ENCODE results near the gene HSPA1B. TPM values are rescaled to one million over a fixed set of nuclear protein-coding genes. Genes with fewer than 3 reads are reported as not detected.
A peak's percentile ranks its signal among the peaks of the same experiment; 100 is the strongest.
"Not testable (repeated sequence)": the region's sequence is repeated elsewhere in the genome, so short reads cannot be mapped to it uniquely, and the experiment has no call there.

HSPA1B gene
- total and polyA plus RNA-seq, 2 experiments from 2014 or later, result 111 to 172 TPM

DNA sequence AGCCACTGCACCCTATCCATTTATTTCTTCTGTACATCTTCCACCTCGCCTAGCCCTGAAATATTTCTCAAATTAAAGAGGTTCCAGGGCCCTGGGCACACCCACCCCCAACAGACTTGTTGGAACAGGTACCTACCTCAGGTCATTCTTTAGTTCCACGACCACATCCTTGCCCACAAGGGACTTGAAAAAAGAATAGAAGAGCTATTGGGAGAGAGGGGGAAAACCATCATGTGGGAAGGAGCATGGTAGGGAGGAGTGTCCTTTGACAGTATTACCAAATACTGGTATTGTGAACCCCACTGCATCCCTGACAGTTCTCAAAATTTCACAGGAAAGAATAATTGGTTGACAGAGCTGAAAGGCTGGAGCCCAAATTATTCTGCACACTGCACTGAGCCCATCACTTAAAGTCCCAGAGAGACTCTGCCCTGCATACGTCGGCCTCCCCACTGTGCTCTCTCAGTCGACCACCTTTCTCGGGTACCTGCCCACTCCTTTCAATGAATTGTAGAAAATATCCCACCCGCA lies 21.5 kb upstream of the HSPA1B start:
- Histone ChIP-seq H3K27ac (peak overlapping the region; percentile 88), H3K9me3 (ENCODE audit: low read depth) (no peaks in the 10 kb centered on the region), H3K4me2 (peak overlapping the region; percentile 86), H3K27me3 (no peaks in the 10 kb centered on the region), H3K4me1 (ENCODE audit: insufficient read depth) (peaks cover 13% of the 10 kb centered on the region), H3K79me2 (peaks cover 39% of the 10 kb centered on the region), H3K4me3 (peak overlapping the region; percentile 42), H2AFZ (peak overlapping the region; percentile 55), H4K20me1 (ENCODE audit: insufficient read depth, poor library complexity, severe bottlenecking) (no peaks in the 10 kb centered on the region), H3K36me3 (replicated peaks; ENCODE audit: insufficient read depth, low read depth) (no peaks in the 10 kb centered on the region), H3K9me2 (replicated peaks; ENCODE audit: insufficient read depth) (no peaks in the 10 kb centered on the region)
- no peak for DNase-seq (ENCODE audit: low spot score)
- 18% methylated on average over 7 of the region's 7 CpGs for WGBS (ENCODE audit: low lambda C conversion rate, missing lambda C conversion rate)
- TF ChIP-seq CTCF (IDR thresholded peaks at IDR 0.05; ENCODE audit: poor library complexity) (no peak), EZH2 (IDR thresholded peaks at IDR 0.05; ENCODE audit: borderline replicate concordance) (no peak), EZH2phosphoT487 (IDR thresholded peaks at IDR 0.05; ENCODE audit: low read depth, severe bottlenecking, unreplicated experiment) (no peak)

GRCh38 chr6:31806470-31807272 lies 20.9 kb upstream of the HSPA1B start, which contains the start of gene LSM2:
Gene LSM2 (minus strand): TSS chr6:31806966. CDS start chr6:31806757, 209 bp downstream.
- peak within 1 kb of the TSS; percentile 42 for H3K4me3 ChIP-seq
- no peaks in the 10 kb centered on the region for H4K20me1 ChIP-seq (ENCODE audit: insufficient read depth, poor library complexity, severe bottlenecking)

GRCh38 chr6:31808599-31808998 lies 18.9 kb upstream of the HSPA1B start:
- WGBS (ENCODE audit: low lambda C conversion rate, missing lambda C conversion rate), result 86% methylated on average over 10 of the region's 10 CpGs
- not testable (repeated sequence) for H3K27me3 ChIP-seq; DNase-seq (ENCODE audit: low spot score); H3K36me3 ChIP-seq (replicated peaks; ENCODE audit: insufficient read depth, low read depth); H2AFZ ChIP-seq; H3K9me3 ChIP-seq (ENCODE audit: low read depth); H3K4me3 ChIP-seq; H4K20me1 ChIP-seq (ENCODE audit: insufficient read depth, poor library complexity, severe bottlenecking); H3K9me2 ChIP-seq (replicated peaks; ENCODE audit: insufficient read depth); H3K27ac ChIP-seq; H3K4me2 ChIP-seq
- Histone ChIP-seq H3K79me2 (peaks cover 25% of the 10 kb centered on the region), H3K4me1 (ENCODE audit: insufficient read depth) (peaks cover 16% of the 10 kb centered on the region)

More at GRCh38 chr6:31806470-31807272, 20.9 kb upstream of the HSPA1B start, which contains the start of gene LSM2:
- DNase-seq (ENCODE audit: low spot score), result peak; percentile 100
- Histone ChIP-seq H3K4me1 (ENCODE audit: insufficient read depth) (peaks cover 13% of the 10 kb centered on the region), H3K27ac (peak within 1 kb of the TSS; percentile 88), H3K4me2 (peak within 1 kb of the TSS; percentile 86), H3K9me3 (ENCODE audit: low read depth) (no peaks in the 10 kb centered on the region), H3K27me3 (no peaks in the 10 kb centered on the region), H3K36me3 (replicated peaks; ENCODE audit: insufficient read depth, low read depth) (no peaks in the 10 kb centered on the region), H2AFZ (peak within 1 kb of the TSS; percentile 55), H3K79me2 (peaks cover 34% of the 10 kb centered on the region), H3K9me2 (replicated peaks; ENCODE audit: insufficient read depth) (no peaks in the 10 kb centered on the region)
- TF ChIP-seq EZH2phosphoT487 (IDR thresholded peaks at IDR 0.05; ENCODE audit: low read depth, severe bottlenecking, unreplicated experiment), result no peak
- no peak for TF ChIP-seq EZH2 (IDR thresholded peaks at IDR 0.05; ENCODE audit: borderline replicate concordance)
- TF ChIP-seq CTCF (IDR thresholded peaks at IDR 0.05; ENCODE audit: poor library complexity), result peak; percentile 34
- WGBS (ENCODE audit: low lambda C conversion rate, missing lambda C conversion rate), result under 1% methylated on average over 48 of the region's 51 CpGs

GRCh38 chr6:31811645-31812044 lies 15.9 kb upstream of the HSPA1B start:
- no peaks in the 10 kb centered on the region for H3K27me3 ChIP-seq
- 98% methylated on average over 12 of the region's 12 CpGs for WGBS (ENCODE audit: low lambda C conversion rate, missing lambda C conversion rate)
- peaks cover 12% of the 10 kb centered on the region for H3K4me1 ChIP-seq (ENCODE audit: insufficient read depth)
- no peak overlapping the region for H3K4me2 ChIP-seq
- H3K27ac ChIP-seq, result no peak overlapping the region
- DNase-seq (ENCODE audit: low spot score), result no peak
- no peaks in the 10 kb centered on the region for H4K20me1 ChIP-seq (ENCODE audit: insufficient read depth, poor library complexity, severe bottlenecking)
- H2AFZ ChIP-seq, result no peak overlapping the region
- no peaks in the 10 kb centered on the region for H3K36me3 ChIP-seq (replicated peaks; ENCODE audit: insufficient read depth, low read depth)
- no peaks in the 10 kb centered on the region for H3K9me2 ChIP-seq (replicated peaks; ENCODE audit: insufficient read depth)
- no peak overlapping the region for H3K4me3 ChIP-seq
- no peak for TF ChIP-seq CTCF (IDR thresholded peaks at IDR 0.05; ENCODE audit: poor library complexity)
- TF ChIP-seq EZH2phosphoT487 (IDR thresholded peaks at IDR 0.05; ENCODE audit: low read depth, severe bottlenecking, unreplicated experiment), result no peak
- TF ChIP-seq EZH2 (IDR thresholded peaks at IDR 0.05; ENCODE audit: borderline replicate concordance), result no peak
- peaks cover 6% of the 10 kb centered on the region for H3K79me2 ChIP-seq
- H3K9me3 ChIP-seq (ENCODE audit: low read depth), result no peaks in the 10 kb centered on the region

Data from hepatocyte (in vitro differentiated cells).